Cerebellar cortex (tissue), 1 donor: ENCODE results near the gene TRIM48.
"Not testable (repeated sequence)": the region's sequence is repeated elsewhere in the genome, so short reads cannot be mapped to it uniquely, and the experiment has no call there.

Source experiments
- DNase-seq: peaks from one replicate; pipeline ENCODE4 v3.0.0-alpha.2; 2015; ENCODE audit warnings: low spot score

Gene TRIM48, protein sequence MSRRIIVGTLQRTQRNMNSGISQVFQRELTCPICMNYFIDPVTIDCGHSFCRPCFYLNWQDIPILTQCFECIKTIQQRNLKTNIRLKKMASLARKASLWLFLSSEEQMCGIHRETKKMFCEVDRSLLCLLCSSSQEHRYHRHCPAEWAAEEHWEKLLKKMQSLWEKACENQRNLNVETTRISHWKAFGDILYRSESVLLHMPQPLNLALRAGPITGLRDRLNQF

DNA sequence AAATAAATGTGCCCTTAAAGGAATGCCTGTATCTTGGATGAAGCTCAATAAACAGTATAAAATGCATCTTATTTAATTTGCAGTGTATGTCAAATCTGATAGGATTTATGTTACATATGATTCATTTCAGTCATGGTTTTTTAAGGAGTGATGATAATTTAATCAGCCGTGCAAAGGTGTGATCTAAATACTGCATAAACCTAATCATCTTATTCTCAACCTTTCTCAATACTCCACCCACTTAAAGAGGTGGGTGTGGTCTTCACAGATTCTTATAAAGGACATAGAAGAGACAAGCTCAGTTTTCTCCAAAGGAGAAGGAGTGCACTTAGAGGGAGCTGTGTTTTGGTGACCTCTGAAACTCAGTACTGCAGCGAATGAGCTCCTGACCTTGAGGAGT, at the start of gene TRIM48:
Gene TRIM48 (plus strand): TSS at position 301 of the 400 bp plus-strand sequence. CDS start 113 bp downstream, outside the sequence.
- not testable (repeated sequence) for DNase-seq

DNA sequence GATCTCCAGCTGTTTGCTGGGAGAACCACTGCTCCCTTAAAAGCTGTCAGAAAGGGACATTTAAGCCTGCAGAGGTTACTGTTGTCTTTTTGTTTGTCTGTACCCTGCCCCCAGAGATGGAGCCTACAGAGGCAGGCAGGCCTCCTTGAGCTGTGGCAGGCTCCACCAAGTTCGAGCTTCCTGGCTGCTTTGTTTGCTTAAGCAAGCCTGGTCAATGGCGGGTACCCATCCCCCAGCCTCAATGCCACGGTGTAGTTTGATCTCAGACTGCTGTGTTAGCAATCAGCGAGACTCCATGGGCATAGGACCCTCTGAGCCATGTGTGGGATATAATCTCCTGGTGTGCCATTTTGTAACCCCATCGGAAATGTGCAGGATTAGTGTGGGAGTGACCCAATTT, 23.6 kb upstream of the TRIM48 start:
- DNase-seq = not testable (repeated sequence)

DNA sequence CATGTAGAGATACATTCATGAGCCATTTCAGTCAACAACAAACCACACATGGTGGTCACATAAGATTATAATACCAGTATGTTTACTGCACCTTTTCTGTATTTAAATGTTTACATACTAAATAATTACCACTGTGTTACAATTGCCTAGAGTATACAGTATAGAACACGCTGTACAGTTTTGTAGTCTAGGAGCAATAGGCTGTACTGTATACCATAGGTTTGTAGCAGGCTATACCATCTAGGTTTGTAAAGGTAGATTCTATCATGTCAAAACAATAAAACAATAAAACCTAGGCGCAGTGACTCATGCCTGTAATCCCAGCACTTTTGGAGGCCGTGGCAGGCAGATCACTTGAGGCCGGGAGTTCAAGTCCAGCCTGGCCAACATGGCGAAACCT, 1.1 kb downstream of the TRIM48 start:
- DNase-seq = no peak
